Gastrocnemius medialis (tissue), 4 donors: ENCODE results near the gene MBNL1. TPM values are rescaled to one million over a fixed set of nuclear protein-coding genes. Genes with fewer than 3 reads are reported as not detected.

Source experiments
- ATAC-seq, 2 donors: fragments of 150-250 bp; one replicate each; pipeline ENCODE4 v1.9.1; 2016
- DNase-seq, 2 donors: peaks; one replicate each; pipeline ENCODE4 v3.0.0-alpha.2; 2019
- H3K27ac ChIP-seq, 4 donors: fragments of 200-600 bp; sonication (generic); 1 replicate in 1 of 4; 2 replicates in 3 of 4; pipeline ENCODE4 v1.5.1; 2016 to 2018; ENCODE audit warnings: mild to moderate bottlenecking in 2 of 4, moderate library complexity in 1 of 4
- H3K27me3 ChIP-seq, 3 donors: fragments of 200-600 bp; sonication (generic) in 2 of 3; 1 replicate in 1 of 3; 2 replicates in 2 of 3; pipeline versions ENCODE4 v1.5.1 to v1.6.0; 2016 to 2019; ENCODE audit warnings: mild to moderate bottlenecking in 1 of 3, moderate library complexity in 1 of 3
- H3K36me3 ChIP-seq, 2 donors: fragments of 200-600 bp; sonication (generic) in 1 of 2; one replicate each; pipeline ENCODE4 v1.5.1; 2017 to 2018
- H3K4me1 ChIP-seq, 2 donors: fragments of 200-600 bp; sonication (generic) in 1 of 2; one replicate each; pipeline ENCODE4 v1.5.1; 2016 to 2017; ENCODE audit warnings: mild to moderate bottlenecking in 2 of 2
- H3K4me3 ChIP-seq, 4 donors: fragments of 200-600 bp; sonication (generic) in 3 of 4; 1 replicate in 1 of 4; 2 replicates in 3 of 4; pipeline ENCODE4 v1.5.1; 2016 to 2019; ENCODE audit warnings: mild to moderate bottlenecking in 2 of 4
- H3K9me3 ChIP-seq, 3 donors: fragments of 200-600 bp; sonication (generic) in 2 of 3; 1 replicate in 1 of 3; 2 replicates in 2 of 3; pipeline ENCODE4 v1.5.1; 2016 to 2019
- CTCF ChIP-seq, 5 experiments: fragments of 450-650 bp in 3 of 5; fragments of 200-600 bp in 2 of 5; sonication (generic) in 2 of 5; IDR thresholded peaks in 4 of 5; conservative IDR thresholded peaks in 1 of 5; 1 replicate in 4 of 5; 2 replicates in 1 of 5; pipeline ENCODE4 v1.5.1; 2016 to 2019; ENCODE audit warnings: antibody characterized with exemption in 5 of 5, mild to moderate bottlenecking in 3 of 5, moderate library complexity in 3 of 5
- POLR2A ChIP-seq, 2 donors: fragments of 450-650 bp; IDR thresholded peaks; one replicate each; pipeline ENCODE4 v1.6.1; 2017; ENCODE audit warnings: antibody characterized with exemption in 2 of 2, mild to moderate bottlenecking in 2 of 2, moderate library complexity in 2 of 2
- in situ Hi-C, 4 donors: fragments of 200-750 bp; cut with MboI; loops; one replicate each; pipeline versions ENCODE4 v1.15.0 to v1.8.0; 2017; ENCODE audit warnings: low sequenced_read_pairs in 4 of 4
- intact Hi-C: fragments of 100-400 bp; cut with DNase I; formaldehyde crosslinking; loops from one replicate; pipeline ENCODE4 v1.15.1; 2023; ENCODE audit warnings: low total_unique reads
- total RNA-seq, 4 donors: library from RNA; depleted of rRNA; stranded (reverse); fragments of >200 nt; gene quantifications; one replicate each; pipeline versions ENCODE4 v1.1.0 to v1.2.3, GENCODE V29; 2016

MBNL1 gene
- total RNA-seq, 4 donors from 2014 or later = 519 to 597 (median 557) TPM

DNA sequence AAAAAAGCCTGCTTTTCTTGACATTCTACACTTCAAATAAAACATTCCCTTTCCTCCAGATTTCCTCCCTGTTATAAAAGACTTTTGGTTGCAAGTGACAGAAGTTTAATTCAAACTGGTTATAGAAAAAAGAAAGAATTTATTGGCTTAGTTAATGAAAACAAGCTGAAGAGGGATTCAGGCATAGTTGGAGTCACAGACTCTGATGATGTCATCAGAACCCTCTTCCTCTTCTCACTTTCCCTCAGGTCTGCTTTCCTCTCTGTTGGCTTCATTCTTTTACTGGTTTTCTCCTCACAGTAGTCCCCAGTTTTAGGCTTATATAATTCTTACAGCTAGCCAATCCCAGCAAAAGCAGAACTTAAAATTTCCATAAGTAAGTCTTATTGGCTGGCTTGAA, 32.0 kb upstream of the MBNL1 start:
- in situ Hi-C loops = no loop called here
- H3K4me3 ChIP-seq = no peak overlapping the region
- ATAC-seq = no peak
- no peak overlapping the region for H3K27ac ChIP-seq
- H3K36me3 ChIP-seq = no peaks in the 10 kb centered on the region
- peaks cover 5 to 9% of the 10 kb centered on the region in 2 donors for H3K4me1 ChIP-seq
- TF ChIP-seq CTCF (IDR thresholded peaks at IDR 0.05 in 4 of 5, conservative IDR thresholded peaks at IDR 0.05 in 1 of 5) (no peak), POLR2A (IDR thresholded peaks at IDR 0.05) (no peak)
- intact Hi-C loops = no loop called here
- H3K9me3 ChIP-seq = no peaks in the 10 kb centered on the region
- no peaks in the 10 kb centered on the region for H3K27me3 ChIP-seq
- DNase-seq = no peak

DNA sequence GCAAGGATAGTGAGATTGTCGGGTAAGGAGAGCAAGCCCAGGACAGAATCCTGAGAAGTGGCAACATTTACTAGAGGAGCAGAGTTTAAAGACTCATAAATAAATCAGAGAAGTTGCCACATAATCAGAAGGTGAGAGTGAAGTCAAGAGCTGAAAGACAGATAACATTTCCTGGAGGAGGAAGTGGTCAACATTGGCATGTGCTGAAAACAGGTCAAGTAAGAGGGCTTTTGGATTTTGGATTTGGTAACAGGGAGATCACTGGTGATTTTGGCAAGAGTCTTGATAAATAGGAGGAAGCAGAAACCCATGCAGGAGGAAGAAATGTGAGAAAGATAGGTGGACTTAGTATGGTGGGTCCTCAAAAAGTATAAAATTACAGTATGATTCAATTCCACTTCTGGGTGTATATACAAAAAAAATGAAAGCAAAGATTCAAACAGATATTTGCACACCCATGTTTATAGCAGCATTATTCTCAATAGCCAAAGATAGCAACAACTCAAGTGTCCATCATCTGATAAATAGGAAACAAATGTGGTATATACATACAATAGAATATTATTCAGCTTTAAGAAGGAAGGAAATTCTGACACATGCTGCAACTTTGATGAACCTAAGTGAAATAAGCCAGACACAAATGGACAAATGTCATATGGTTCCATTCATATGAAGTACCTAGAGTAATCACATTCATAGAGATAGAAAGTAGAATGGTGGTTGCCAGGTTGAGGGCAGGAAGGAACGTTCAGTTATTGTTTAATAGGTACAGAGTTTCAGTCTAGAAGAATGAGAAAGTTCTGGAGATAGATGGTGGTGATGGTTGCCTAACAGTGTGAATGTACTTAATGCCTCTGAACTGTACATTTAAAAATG, 27.3 kb upstream of the MBNL1 start:
- intact Hi-C loops = no loop called here
- H3K9me3 ChIP-seq = no peaks in the 10 kb centered on the region
- no peaks in the 10 kb centered on the region for H3K27me3 ChIP-seq
- no peaks in the 10 kb centered on the region for H3K36me3 ChIP-seq
- DNase-seq = no peak
- in situ Hi-C loops = no loop called here
- H3K4me3 ChIP-seq = no peak overlapping the region
- H3K4me1 ChIP-seq = peaks cover 0 to 5% of the 10 kb centered on the region in 2 donors
- H3K27ac ChIP-seq = no peak overlapping the region
- no peak for TF ChIP-seq POLR2A (IDR thresholded peaks at IDR 0.05)
- no peak for TF ChIP-seq CTCF (IDR thresholded peaks at IDR 0.05 in 4 of 5, conservative IDR thresholded peaks at IDR 0.05 in 1 of 5)
- ATAC-seq = peak in 1 of 2 donors; percentile 29

GRCh38 chr3:152243301-152243711, 25.4 kb upstream of the MBNL1 start:
- in situ Hi-C loops = no loop called here
- no peak for ATAC-seq
- DNase-seq = no peak
- no peaks in the 10 kb centered on the region for H3K9me3 ChIP-seq
- intact Hi-C loops = no loop called here
- H3K27me3 ChIP-seq = no peaks in the 10 kb centered on the region
- TF ChIP-seq POLR2A (IDR thresholded peaks at IDR 0.05) (no peak), CTCF (IDR thresholded peaks at IDR 0.05 in 4 of 5, conservative IDR thresholded peaks at IDR 0.05 in 1 of 5) (no peak)
- H3K36me3 ChIP-seq = no peaks in the 10 kb centered on the region
- peak overlapping the region in 1 of 4 donors; percentile 38 for H3K27ac ChIP-seq
- no peak overlapping the region for H3K4me3 ChIP-seq
- H3K4me1 ChIP-seq = peaks cover 0 to 5% of the 10 kb centered on the region in 2 donors

DNA sequence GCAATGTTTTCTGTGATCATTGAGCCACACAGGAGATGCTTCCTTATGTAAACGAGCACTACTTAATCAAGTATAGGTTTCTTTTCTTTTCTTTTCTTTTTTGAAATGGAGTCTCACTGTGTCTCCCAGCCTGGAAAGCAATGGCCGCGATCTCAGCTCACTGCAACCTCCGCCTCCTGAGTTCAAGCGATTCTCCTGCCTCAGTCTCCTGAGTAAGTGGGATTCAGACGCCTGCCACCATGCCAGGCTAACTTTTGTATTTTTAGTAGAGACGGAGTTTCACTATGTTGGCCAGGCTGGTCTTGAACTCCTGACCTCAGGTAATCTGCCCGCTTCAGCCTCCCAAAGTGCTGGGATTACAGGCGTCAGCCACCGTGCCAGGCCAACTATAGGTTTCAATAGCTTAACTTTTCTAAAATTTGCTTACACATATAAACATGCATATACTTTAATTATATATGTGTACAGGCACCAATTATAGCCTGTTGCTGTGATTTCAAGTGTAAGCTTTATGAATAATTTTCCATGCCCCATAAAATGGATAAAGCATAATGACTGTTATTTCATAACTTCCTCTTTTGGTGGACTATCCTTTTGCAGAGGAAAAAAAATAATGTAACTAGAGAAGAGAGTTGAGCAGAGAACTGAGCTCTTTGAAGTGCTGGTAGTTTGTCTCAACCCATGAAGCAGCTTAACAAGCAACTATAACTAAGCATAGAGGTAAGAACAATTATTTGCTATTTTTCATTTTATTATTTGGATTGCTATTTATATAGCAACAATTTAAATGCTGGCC, 24.8 kb upstream of the MBNL1 start:
- Histone ChIP-seq H3K4me1 (peaks cover 0 to 5% of the 10 kb centered on the region in 2 donors), H3K36me3 (no peaks in the 10 kb centered on the region), H3K27me3 (no peaks in the 10 kb centered on the region), H3K9me3 (no peaks in the 10 kb centered on the region), H3K27ac (no peak overlapping the region), H3K4me3 (no peak overlapping the region)
- no peak for DNase-seq
- no peak for ATAC-seq
- TF ChIP-seq POLR2A (IDR thresholded peaks at IDR 0.05) (no peak), CTCF (IDR thresholded peaks at IDR 0.05 in 4 of 5, conservative IDR thresholded peaks at IDR 0.05 in 1 of 5) (no peak)
- in situ Hi-C loops = no loop called here
- intact Hi-C loops = no loop called here
